Measurements from ENCODE around the gene PPP3R1. TPM values are rescaled to one million over a fixed set of nuclear protein-coding genes. Genes with fewer than 3 reads are reported as not detected.
A peak's percentile ranks its signal among the peaks of the same experiment; 100 is the strongest.

The PPP3R1 gene
- total and polyA plus RNA-seq, 9 of the 15 experiments (the other 6 are each of a cell fraction or from before 2014, with no cell fraction given), result 3.7 to 70.0 (median 24.8) TPM

DNA sequence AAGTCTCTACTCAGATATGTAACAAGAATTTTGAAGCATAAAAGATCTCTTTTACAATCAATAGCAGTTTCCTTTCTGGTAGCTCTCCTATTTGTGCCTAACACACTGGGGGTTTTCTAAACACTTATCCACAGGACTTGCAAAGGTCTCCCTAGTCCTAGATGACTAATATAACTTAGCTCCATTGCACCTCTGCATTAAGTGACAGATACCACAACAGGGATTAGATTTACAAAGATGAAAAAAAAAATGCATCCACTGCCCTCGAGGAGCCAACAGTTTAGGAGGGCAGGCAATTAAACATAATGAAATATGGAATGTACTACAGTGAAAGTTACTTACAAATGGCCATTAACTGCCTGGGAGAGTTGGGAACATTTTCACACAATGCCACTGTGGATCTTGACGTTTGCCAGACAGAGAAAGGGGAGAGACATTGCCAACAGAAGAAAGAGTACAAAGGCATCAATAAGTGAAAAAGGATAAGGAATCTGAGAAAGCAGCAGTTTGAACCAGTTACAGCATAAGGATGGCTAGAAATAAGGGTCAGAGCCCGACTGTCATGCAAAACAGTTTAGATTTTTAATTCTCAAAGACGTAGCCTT lies 14.3 kb downstream of the PPP3R1 start:
- FAIRE-seq (no peak), ATAC-seq (peak; percentile 18; the same call in 1 of the 3 replicates), DNase-seq (ENCODE audit: extremely low read depth in 1 of 4, low spot score in 3 of 4) (no peak)
- no peak overlapping the region for H2AFZ ChIP-seq (ENCODE audit: low read depth, low read length)
- H3K27ac ChIP-seq (ENCODE audit: extremely low read depth, low read depth, low read length), result no peak overlapping the region
- H3K27me3 ChIP-seq (ENCODE audit: control insufficient read depth in 2 of 2, insufficient read depth in 2 of 2, low read length in 2 of 2), result no peaks in the 10 kb centered on the region
- WGBS (ENCODE audit: insufficient coverage, low coverage, missing lambda C conversion rate), result 35% methylated on average over 4 of the region's 4 CpGs
- peaks cover 35% of the 10 kb centered on the region; the same call in 2 of the 3 replicates for H3K36me3 ChIP-seq (ENCODE audit: control insufficient read depth, insufficient read depth, low read length)
- ChIA-PET POLR2A (interaction anchor here (0.7 to 1.6 kb wide), 3 partner anchors 10 to 19 kb away, joined by 3 to 6 read pairs (median 3); no protein-coding TSS in a partner anchor), CTCF (ENCODE audit: low intra/inter-chr PET ratio) (no interaction called here)
- H3K9me3 ChIP-seq (replicated peaks; ENCODE audit: control insufficient read depth, insufficient read depth, low read depth, low read length), result no peaks in the 10 kb centered on the region
- H3K4me3 ChIP-seq, result no peak overlapping the region
- TF ChIP-seq ZNF212 (CRISPR knock-in tag; IDR thresholded peaks at IDR 0.05) (no peak), TEAD1 (CRISPR knock-in tag; IDR thresholded peaks at IDR 0.05) (no peak), HMBOX1 (IDR thresholded peaks at IDR 0.05) (peak; percentile 79; the same call in 1 of the 2 replicates)
- H3K9ac ChIP-seq (ENCODE audit: insufficient read depth in 1 of 2, low read depth in 2 of 2, low read length in 2 of 2), result no peak overlapping the region
- no peak overlapping the region for H3K4me2 ChIP-seq (ENCODE audit: insufficient read depth, low read length)
- H4K20me1 ChIP-seq (replicated peaks; ENCODE audit: control insufficient read depth, insufficient read depth, low read length), result peaks cover 34% of the 10 kb centered on the region
- H3K9me1 ChIP-seq (ENCODE audit: control insufficient read depth, insufficient read depth, low read length), result peaks cover 3% of the 10 kb centered on the region
- intact Hi-C loops (cut with micrococcal nuclease) (no loop called here), in situ Hi-C loops (cut with MboI) (no loop called here)
- H3K79me2 ChIP-seq (ENCODE audit: control insufficient read depth, insufficient read depth, low read length), result peaks cover 100% of the 10 kb centered on the region
- BruUV-seq (replicated peaks), result no TSS peak
- peaks cover 0 to 32% of the 10 kb centered on the region in 2 experiments; a peak in 3 of 5 replicates for H3K4me1 ChIP-seq (replicated peaks in 1 of 2; ENCODE audit: control insufficient read depth in 2 of 2, insufficient read depth in 2 of 2, low read length in 2 of 2)

DNA sequence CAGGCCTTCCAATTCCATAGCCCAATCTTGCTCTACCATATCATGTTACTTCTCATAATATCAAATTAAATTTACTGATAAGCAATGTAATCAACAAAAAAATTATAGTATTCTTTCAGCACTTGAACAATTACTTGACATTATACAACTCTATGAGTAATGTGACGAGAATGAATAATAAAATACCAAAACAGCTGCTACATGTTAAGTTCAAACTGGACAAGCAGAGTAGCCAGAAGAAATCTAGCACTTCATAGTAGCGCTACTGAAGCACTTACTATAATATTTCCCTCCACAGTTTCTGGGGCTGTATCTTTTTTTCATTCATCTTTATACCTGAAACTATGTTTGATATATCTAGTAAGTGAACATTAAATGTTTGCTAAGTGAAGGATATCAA lies 14.9 kb downstream of the PPP3R1 start:
- peaks cover 4 to 32% of the 10 kb centered on the region in 2 experiments; a peak in 3 of 5 replicates for H3K4me1 ChIP-seq (replicated peaks in 1 of 2; ENCODE audit: control insufficient read depth in 2 of 2, insufficient read depth in 2 of 2, low read length in 2 of 2)
- H3K9me1 ChIP-seq (ENCODE audit: control insufficient read depth, insufficient read depth, low read length), result peaks cover 3% of the 10 kb centered on the region
- H3K27me3 ChIP-seq (ENCODE audit: control insufficient read depth in 2 of 2, insufficient read depth in 2 of 2, low read length in 2 of 2), result no peaks in the 10 kb centered on the region
- DNase-seq (ENCODE audit: extremely low read depth in 1 of 4, low spot score in 3 of 4), result no peak
- ChIA-PET POLR2A (interaction anchor here (0.7 to 1.6 kb wide), 3 partner anchors 9 to 18 kb away, joined by 3 to 6 read pairs (median 3); no protein-coding TSS in a partner anchor), CTCF (ENCODE audit: low intra/inter-chr PET ratio) (no interaction called here)
- H3K36me3 ChIP-seq (ENCODE audit: control insufficient read depth, insufficient read depth, low read length), result peaks cover 31% of the 10 kb centered on the region; the same call in 2 of the 3 replicates
- FAIRE-seq, result no peak
- no peaks in the 10 kb centered on the region for H3K9me3 ChIP-seq (replicated peaks; ENCODE audit: control insufficient read depth, insufficient read depth, low read depth, low read length)
- H4K20me1 ChIP-seq (replicated peaks; ENCODE audit: control insufficient read depth, insufficient read depth, low read length), result peaks cover 33% of the 10 kb centered on the region
- intact Hi-C loops (cut with micrococcal nuclease), result no loop called here
- WGBS (ENCODE audit: insufficient coverage, low coverage, missing lambda C conversion rate), result 89% methylated on average over 2 of the region's 2 CpGs
- H3K4me2 ChIP-seq (ENCODE audit: insufficient read depth, low read length), result no peak overlapping the region
- H3K9ac ChIP-seq (ENCODE audit: insufficient read depth in 1 of 2, low read depth in 2 of 2, low read length in 2 of 2), result no peak overlapping the region
- H3K27ac ChIP-seq (ENCODE audit: extremely low read depth, low read depth, low read length), result no peak overlapping the region
- H3K79me2 ChIP-seq (ENCODE audit: control insufficient read depth, insufficient read depth, low read length), result peaks cover 100% of the 10 kb centered on the region
- no peak for ATAC-seq
- no peak overlapping the region for H2AFZ ChIP-seq (ENCODE audit: low read depth, low read length)
- no TSS peak for BruUV-seq (replicated peaks)
- in situ Hi-C loops (cut with MboI), result no loop called here
- no peak overlapping the region for H3K4me3 ChIP-seq
- TF ChIP-seq RREB1 (CRISPR knock-in tag; IDR thresholded peaks at IDR 0.05), result no peak

Data from K562 (cell line).